SK-N-DZ (cell line): Measurements from ENCODE around the gene LGALS3BP.

ENCODE experiments used
- DNase-seq: peaks from one replicate; pipeline ENCODE4 v3.0.0-alpha.2; 2015; ENCODE audit warnings: low spot score

LGALS3BP gene

DNA sequence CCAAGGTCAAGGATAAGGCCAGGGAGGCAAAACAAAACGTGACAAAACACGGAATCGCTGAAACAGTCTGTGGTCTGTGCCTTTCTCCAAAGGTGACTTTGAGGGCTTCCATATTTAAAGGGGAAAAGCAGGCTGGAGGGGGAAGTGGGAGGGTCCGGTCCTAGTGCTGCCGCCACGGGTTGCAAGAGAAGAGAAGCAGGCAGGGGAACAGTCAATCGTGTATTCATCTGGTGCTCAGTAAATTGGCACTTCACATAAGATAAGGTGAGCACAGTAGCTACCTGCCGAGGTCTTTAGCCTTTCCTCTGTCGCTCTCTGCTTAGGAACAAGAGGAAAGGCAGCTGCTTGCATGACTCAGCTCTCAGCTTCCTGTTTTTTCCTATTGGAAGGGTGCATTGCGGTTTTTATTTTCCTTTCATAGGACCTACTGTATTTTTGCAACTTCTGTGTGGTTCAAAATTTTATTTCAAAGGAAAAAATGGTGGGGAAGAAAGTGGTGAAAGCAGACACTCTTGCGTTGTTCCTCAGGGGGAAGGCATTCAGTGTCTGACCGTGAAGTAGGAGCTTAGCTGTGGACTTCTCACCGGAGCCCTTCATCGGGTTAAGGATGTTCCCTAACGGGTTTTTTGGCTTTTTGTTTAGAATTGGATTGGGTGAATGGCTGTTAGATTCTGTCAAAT is 7.1 kb upstream of the LGALS3BP start:
- DNase-seq, result no peak

DNA sequence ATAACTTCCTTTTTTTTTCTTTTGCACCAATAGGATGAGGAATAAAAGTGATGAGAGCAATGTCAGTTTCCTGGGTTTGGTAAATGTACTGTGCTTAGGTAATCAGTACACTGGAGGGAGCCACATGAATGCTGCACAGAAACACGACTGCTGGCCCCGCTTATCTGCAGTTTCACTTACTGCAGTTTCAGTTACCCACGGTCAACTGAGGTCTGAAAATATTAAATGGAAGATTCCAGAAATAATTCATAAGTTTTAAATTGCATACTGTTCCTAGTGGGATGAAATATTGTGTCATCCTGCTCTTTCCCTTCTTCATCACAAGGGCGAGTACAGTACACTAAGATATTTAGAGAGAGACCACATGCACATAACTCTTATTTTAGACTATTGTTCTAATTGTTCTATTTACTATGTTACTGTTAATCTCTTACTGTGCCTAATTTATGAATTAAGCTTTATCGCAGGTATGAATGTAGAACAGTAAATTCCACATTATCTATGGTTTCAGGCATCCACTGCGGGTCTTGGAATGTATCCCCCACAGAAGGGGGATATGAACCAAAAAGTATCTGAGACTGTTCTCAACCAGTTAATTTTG is 6.4 kb upstream of the LGALS3BP start:
- DNase-seq, result no peak

DNA sequence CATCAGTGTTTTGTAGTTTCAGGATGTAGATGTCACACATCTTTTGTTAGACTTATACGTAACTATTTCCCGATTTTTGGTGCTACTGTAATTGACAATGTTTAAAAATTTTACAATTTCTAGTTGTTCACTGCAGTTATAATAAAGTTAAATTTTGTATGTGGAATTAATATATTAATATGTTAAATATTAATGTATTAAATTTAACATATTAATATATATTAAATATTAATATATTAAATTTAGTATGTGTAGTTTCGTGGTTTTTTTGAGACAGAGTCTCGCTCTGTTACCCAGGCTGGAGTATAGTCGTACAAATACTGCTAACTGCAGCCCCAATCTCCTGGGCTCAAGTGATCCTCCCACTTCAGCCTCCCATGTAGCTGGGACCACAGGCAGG is 5.7 kb upstream of the LGALS3BP start:
- DNase-seq, result no peak

DNA sequence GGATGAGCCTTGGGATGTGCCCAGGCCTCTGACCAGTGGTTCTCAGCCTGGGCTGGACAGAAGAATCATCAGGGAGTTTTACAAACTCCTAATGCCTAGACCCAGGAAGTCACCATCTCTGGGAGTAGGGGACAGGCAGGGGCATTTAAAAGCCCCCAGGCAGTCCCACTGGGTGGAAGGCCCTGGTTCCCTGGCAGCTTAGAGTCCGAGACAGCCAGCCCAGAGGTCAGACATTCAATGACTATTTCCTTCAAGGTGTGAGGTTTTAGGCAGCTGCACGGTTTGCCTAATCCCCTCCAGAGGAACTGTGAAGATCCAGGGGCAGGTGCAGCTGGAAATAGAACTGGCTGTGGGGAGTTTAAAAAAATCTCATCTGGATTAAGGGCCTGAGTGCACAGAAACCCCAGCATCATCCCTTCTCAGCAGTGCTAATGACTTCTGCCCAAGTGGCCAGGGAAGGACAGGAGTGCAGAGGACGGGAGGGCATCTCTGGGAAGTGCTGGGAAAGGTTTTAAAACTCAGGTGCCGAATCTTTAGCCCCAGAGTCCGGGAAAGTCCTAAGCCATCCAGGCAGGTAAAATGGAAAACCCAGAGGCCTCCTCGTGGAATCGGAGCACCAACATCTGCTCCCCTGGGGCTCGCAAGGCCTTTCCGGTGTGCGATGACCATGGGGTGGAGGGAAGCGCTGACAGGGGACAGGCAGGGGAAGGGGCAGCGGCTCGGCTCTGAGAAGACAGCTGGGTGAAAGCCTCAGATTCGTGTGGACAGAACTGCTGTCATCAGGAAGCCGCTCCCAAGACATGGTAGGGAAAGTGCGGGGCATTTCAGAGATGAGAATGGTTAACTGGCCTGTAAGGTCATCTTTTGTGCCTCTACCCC is 1.5 kb upstream of the LGALS3BP start:
- no peak for DNase-seq

DNA sequence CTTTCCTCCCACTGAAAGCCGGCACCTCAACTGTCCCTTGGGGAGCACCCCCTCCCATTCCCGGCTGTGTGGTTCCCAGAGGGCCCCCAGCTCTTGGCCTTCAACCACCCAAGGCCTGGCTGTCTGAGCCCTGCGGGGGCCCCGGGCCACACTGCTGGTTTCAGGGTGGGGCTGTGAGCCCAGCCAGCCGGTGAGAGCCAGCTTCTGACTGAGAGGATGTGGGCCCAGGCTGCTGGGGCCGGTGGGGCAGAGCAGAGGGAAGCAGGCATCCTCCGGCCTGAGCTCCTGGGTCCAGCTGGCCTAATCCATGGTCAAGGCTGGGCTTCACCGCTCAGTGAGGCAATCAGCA is 875 bp upstream of the LGALS3BP start:
- no peak for DNase-seq

DNA sequence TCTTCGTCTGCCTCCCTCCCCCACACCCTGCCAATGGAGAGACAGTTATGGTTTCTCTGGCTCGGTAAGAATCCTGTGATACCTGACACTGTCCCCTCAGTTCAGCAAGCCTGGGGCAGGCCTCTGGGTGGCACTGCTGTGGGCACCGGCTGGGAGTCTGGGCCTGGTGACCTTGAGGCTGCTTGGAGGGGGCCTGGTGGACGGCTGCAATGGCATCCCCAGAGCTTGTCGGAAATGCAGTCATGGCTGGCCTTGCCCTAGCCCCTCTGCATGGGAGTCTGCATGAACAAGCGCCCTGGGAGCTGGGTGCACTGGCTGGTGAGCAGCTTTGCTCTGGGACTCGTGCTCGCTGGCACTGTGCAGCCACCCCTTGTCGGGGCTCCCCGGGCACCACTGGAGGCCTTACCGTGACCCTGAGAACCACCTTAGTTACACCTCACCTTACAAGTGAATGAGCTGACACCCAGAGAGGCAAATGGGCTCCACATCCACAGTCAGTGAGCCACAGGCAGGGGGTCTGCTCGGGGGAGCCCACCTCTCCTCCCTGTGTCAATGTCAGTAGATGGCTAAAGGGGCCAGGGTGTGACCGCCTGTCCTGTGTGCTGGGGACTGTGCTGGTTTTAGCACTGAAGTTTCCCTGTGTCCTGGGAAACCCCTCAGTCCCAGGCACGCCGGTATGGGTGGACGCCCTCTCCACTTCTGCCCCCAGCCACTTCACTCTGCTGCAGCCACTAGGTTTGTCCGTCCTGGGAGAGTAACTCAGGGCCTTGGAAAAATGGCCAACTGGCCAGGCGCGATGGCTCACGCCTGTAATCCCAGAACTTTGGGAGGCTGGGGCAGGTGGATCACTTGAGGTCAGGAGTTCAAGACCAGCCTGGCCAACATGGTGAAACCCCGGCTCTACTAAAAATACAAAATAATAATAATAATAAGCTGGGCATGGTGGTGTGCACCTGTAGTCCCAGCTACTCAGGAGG is 1.4 kb downstream of the LGALS3BP start:
- DNase-seq, result no peak

DNA sequence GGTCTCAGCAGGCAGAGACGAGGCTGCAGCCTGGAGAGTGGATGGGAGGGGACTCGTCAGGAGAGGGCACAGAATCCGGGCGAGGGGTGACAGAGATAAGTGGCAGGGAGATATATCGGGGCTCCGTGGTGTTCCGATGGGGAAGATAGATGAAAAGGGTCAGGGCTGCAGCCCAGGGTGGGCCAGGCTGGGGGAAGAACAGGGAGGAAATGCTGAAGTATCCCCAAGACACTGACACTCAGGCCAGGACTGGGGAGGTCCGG is 2.1 kb downstream of the LGALS3BP start:
- no peak for DNase-seq

DNA sequence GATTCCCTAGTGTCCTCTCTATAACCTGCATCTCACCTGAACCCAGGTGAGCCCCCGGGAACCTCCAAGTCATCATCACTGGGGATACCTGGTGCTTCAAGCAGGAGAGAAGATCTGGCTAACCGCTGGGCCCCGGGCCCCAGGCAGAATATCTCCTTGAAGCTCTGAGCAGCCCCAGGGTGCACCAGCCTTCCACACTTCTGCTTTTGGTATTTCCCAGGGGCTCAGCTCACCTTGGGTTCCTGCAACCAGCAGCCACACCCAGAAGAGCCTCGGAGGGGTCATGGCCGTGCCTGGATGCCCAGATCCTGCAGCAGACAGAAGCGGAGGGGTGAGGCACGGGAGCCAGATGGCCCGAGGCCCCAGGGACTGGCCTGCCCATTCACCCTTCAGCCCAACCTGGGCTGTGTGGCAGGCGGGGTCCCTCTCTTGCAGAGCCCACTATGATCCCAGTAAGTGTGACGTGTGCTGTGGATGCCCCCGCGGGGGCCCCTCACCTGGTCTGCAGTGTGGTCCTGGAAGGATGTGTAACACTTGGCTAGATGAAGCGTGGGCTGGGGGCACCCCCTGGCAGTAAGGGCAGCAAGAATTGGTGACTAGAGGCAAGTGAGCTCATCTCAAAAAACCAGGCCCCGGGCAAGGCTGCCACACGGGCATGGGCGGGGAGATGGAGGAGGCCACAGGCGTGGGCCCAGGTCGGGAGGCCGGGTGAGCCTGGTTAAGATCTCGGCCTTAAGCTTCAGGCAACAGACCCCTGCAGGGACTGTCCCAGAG is 2.6 kb downstream of the LGALS3BP start:
- no peak for DNase-seq

DNA sequence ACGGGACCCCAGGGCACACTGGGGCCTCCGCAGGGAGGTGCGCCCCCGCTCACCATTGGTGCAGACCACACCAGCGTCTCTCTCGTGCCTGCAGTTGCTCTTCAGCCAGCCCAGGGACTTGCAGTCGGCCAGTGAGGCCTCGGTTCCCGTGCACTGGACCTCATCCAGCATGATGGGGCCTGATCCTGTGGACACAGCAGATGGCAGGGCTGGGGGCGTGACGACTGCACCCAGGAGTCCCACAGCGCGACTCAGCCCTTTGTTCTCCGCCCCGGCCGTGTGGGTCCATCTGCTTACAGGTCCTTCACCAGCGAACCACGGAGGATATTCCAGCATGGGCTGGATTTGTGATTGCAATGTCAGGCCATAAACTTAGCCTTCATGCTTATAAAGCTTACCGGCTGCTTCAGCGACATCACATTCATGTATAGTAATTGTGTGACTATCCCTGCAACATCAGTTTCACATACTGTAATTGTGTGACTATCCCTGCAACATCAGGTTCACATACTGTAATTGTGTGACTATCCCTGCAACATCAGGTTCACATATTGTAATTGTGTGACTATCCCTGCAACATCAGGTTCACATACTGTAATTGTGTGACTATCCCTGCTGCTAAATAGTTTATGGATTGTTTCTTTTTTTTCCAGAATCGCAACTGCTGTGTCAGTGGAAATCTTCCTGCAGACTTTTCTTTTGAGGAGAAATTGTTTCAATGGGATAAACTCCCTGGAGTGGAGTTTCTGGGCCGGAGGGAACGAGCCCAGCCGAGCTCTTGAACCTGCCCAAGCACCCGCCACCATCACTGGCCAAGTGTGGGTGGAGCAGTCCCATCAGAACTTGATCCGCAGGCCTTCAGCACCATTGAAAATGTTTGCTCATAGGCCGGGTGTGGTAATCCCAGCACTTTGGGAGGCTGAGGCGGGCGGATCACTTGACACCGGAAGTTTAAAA is 4.8 kb downstream of the LGALS3BP start:
- DNase-seq, result no peak

DNA sequence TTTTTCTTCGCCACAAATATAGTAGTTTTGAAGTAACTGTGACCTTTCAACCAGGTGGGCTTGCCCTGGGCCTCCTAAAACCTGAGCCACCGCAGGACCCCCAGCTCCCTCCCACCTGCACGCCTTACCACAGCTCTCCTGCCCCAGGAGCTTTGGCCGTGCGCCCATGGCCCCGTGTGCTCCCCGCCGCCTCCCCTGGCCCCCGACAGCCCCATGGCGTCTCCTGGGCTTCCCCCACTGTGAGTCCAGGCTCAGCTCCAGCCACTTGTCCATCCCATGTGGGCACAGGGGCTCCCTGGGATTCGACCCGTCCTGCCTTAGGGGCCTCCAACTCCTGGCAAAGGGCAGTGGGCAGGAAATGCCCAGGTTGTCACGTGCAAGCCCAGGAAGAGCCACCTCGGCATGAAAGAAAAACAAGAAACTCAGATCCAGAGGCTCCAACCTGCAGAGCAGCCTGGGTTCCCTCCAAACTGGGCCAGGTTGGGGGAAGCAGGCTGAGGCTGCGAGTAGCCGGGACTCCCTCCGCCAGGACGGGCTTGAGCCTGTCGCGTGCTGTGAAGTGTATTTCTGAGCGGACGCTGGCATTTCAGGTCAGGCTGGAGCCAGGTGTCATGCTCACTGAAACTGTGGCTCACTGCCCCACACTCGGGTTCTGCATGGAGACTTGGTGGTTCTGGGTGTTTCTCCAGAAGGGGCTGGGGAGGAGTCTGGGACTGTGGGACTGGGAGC is 5.8 kb downstream of the LGALS3BP start:
- DNase-seq, result no peak

DNA sequence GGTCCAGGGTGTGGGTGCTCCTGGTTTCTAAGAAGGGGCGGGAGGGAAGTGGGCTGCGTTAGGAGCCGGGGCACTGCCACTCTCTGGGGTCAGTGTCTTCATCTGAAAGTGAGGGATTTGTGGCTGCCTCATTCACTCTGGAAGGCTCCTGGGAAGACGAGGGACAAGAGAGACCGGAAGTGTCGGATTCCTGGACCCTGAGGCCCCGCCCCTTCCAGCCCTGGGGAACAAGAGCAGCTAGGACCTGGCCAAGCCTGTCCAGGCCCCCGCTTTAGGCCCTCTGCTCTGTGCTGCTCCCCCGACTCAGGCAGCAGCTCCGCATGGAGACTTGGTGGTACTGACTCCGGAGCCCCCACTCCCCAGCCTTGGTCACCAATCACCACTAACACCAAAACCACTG is 6.5 kb downstream of the LGALS3BP start:
- no peak for DNase-seq

DNA sequence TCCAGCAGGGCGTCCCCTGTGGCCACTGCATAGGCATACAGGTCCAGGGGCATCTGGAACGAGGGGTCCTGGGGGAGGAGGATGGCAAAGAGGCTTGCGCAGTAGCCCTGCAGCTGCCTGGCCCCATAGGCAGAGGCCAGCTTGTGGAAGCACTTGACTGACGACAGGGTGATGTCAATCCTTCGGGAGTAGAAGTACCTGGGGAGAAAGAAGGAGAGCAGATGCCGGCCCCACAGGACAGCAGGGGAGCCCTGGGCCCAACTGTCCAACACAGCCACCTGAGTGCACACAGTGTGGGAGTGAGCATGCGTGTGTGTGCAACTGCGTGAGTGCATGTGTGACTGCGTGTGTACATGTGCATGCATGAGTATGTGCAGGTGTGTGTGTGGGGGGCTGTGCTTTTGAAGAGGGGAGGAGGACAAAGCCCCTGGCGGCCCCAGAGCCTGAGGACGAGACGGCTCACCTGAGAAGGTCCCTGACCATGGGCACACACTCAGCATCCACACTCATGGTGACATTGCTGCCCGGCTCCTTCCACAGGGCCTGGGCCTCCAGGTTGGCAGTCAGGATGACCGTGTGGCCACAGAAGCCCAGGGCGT is 7.1 kb downstream of the LGALS3BP start:
- DNase-seq, result no peak

DNA sequence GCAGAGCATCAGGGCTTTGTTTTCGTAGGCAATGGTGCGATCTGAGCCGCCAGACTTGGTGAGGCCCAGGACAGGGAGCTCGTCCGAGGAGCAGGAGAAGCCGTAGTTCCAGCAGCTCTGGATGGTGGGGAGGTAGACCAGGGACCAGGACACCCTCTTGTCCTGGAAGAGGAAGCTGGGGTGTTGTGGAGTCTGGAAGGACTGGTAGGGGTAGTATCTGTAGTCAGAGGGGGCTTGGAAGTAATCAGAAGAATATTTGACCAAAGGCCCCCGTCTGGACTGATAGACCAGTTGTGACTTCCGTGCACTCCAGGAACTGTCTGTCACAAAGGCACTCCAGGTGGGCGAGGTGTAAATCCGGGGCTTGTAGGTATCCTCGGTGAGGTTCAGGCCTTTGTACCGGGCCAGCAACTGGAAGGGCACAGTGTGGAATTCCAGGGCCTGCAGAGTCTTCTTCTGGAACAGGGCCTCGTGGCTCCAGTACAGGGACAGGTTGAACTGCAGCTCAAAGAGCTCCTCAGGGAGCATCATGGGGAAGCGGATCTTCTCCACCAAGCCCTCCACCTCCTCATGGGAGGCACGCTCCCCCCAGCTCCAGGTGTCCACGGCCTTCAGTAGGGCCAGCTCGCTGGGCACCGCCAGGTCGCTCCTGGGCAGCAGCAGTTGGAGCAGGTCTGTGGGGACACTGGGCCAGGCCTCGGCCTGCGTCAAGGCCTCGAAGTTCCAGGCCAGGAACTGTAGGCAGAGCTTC is 7.8 kb downstream of the LGALS3BP start:
- no peak for DNase-seq

DNA sequence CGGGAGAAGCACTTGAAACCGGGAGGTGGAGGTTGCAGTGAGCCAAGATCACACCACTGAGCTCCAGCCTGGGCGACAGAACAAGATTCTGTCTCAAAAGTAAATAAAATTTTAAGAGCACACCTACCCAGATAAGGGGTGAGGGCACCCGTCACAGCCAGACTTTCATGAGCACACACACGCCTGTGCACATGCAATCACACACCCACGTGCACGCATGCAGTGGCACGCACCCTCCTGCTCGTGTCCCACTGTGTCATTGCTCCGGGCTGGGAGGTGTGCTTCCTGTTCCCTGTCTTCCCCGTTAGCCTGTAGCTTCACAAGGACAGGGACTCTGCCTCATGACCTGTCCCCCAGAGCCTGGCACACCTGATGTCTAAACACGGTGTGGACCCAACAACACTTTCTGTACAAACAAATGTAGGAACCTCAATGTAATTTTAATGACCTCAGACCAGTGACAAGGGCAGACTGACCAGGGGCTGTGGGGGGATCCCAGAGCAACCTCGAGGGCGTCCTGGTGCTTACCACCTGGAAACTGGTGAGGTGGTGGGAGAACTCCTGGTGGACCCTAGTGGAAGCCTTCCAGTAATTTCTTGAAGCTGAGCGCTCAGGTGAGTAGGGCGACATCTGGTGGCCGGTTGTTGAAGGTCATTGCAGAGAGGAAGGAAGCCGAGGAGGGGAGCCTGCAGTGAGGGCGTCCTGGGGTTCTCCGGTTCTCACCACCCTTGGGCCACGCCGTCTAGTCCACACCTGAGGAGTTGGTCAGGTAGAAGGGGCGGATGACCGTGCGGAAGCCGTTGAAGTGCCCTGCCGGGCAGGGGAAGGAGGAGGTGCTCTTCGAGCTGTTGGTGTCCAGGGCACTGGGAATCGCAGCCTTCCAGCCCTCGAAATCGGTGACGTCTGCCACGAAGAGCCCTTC is 8.6 kb downstream of the LGALS3BP start:
- DNase-seq, result peak; percentile 90

DNA sequence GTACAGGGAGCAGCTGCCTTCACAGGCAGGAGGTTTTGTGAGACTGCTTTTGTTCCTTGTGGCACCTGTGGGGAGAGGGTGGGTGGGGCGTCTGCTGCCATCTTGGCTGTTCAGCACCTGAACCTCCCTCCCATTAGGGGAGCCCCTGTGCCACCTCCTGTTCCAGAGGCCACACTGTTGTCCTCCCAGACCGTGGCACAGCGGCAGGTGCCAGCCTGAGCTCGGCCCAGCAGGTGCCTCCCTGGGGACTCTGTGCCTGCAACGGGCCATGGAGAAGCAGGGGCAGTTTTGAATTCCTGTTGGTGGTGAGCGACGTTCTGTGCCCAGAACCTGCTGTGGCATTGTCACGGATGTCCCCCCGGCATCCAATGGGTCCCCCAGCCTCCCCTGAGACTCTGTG is 9.9 kb downstream of the LGALS3BP start:
- no peak for DNase-seq

DNA sequence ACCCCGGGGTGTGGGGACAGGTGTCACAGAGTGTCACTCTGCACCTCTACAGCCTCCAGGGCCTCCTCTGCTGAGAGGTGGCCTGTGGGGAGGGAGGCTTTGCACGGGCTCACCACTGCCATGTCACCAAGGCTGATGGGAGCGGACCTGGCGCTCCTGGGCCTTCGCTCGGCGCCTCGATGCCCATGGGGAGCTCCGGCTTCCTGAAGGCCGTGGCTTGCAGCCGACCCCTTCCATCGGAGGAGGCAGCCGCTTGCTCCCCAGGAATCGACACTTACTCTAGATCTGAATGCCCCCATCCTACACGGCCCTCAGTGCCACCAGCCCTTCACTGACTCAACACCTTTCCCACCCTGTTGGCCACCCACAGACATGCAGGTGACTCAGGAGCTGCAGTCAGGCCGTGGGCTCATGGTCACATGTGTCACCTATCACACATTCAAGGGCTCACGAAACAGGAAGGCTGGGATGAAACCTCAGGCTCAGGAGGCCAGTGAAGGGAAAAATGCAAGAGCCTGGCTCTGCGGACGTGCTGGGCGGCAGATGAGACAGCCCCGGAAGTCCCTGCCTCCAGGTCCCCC is 11.9 kb downstream of the LGALS3BP start:
- DNase-seq, result no peak
